IPS-18c (cell line): Measurements from ENCODE around the gene STARD4.
A peak's percentile ranks its signal among the peaks of the same experiment; 100 is the strongest.

Source experiments
- H3K4me3 ChIP-seq: 2 replicates; pipeline ENCODE4 v1.7.0; 2013; ENCODE audit warnings: low read depth, mild to moderate bottlenecking, low read length, moderate library complexity; ENCODE audit not compliant: insufficient read depth
- H3K9me3 ChIP-seq: one replicate; pipeline ENCODE4 v1.6.1; 2013; ENCODE audit warnings: mild to moderate bottlenecking, low read length, moderate library complexity; ENCODE audit not compliant: control insufficient read depth, insufficient read depth

STARD4 gene, protein sequence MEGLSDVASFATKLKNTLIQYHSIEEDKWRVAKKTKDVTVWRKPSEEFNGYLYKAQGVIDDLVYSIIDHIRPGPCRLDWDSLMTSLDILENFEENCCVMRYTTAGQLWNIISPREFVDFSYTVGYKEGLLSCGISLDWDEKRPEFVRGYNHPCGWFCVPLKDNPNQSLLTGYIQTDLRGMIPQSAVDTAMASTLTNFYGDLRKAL

DNA sequence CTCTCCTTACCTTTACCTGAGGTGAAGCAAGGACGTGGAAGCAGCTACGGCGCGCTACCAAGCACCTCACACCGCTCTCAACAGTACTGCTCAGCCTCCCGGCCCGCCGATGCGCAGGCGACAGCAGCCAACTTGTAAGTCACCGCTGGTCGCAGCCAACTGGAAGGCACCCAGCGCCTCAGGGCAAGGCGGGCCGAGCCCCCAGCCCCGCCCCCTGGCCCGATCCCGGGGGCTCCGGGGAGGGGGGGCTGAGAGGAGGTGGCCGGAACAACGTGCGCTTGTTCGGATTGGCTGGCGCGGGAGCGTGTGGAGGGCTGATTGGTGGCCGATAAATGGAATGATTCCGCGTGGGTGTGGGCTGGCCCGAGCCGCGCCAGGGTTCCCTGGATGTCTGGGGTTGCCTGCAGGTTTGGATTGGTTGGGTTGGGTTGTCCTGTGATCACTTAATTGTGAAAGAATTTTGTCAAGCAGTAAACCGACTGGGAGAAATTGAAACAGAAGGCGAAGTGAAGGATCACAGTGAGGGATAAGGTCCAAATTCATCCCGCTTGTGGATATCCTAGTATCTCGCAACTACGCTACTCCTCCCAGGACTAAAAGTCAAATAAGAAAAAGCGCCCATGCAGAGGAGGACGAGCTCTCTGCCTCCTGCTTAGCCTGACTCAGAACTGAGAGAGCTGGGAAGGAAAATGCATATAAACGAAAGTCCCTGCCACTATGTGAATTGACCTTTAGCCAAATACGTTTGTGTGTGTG lies at the start of gene STARD4:
TSS of gene STARD4 (minus strand) at position 161 of the 756 bp plus-strand sequence. CDS start 5,102 bp downstream, outside the sequence.
- Histone ChIP-seq H3K9me3 (no peaks in the 10 kb centered on the region), H3K4me3 (peak within 1 kb of the TSS; percentile 86)

DNA sequence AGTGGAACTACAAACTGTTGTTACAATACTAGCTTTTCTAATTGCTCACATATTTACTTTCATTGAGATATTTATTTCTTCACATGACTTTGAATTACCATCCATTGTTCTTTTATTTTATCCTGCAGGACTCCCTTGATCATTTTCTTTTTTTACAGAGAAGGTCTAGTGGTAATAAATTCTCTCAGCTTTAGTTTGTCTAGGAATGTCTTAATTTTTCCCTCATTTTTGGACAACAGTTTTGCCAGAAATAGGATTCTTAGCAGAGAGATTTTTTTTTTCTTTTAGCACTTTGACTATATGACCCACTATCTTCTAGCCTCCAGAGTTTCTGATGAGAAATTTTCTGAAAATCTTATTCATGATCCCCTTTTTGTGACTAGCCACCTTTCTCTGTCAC lies 47.3 kb upstream of the STARD4 start:
- H3K4me3 ChIP-seq, result no peak overlapping the region
- H3K9me3 ChIP-seq, result no peaks in the 10 kb centered on the region

DNA sequence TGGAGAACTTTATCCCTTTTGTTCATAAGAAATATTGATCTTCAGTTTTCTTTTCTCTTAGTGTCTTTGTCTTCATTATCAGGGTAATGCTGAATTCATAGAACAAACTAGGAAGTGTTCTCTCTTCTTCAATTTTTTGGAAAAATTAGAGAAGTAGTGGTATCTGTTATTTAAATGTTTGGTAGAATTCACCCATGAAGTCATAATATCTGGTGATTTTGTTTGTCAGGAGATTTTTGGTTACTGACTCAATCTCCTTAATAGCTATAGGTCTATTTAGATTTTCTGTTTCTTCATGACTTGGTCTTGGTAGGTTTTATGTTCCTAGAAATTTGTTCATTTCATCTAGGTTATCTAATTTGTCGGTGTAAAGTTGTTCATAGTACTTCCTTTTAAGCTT lies 45.4 kb upstream of the STARD4 start:
- Histone ChIP-seq H3K9me3 (no peaks in the 10 kb centered on the region), H3K4me3 (no peak overlapping the region)

DNA sequence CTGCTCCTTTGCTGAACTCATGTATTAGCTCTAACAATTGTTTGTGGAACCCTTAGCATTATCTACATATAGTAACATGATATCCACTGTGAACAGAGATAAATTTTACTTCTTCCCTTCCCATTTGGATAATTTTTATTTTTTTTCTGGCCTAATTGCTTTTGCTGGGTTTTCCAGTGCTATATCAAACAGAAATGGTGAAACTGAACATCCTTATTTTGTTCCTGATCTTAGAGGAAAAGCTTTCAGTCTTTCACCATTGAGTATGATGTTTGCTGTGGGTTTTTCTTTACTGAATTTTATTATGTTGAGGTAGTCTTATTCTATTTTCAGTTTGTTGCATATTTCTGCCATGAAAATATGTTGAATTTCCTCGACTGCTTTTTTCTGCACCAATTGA lies 44.8 kb upstream of the STARD4 start:
- H3K9me3 ChIP-seq, result no peaks in the 10 kb centered on the region

DNA sequence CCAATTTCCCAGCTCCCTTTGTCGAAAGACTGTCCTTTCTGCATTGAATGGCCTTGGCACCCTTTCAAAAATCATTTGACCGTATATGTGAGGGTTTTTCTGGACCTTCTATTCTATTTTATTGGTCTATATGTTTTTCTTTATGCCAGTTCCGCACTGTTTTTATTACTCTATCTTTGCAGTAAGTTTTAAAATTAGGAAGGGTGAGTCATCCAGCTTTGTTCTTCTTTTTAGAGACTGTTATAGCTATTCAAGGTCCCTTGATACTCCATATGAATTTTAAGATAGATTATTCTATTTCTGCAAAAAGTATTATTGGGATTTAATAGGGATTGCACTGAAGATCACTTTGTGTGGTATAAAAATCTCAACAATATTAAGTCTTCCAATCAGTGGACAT lies 44.2 kb upstream of the STARD4 start:
- Histone ChIP-seq H3K9me3 (no peaks in the 10 kb centered on the region), H3K4me3 (no peak overlapping the region)

More for the DNA sequence above, 44.8 kb upstream of the STARD4 start:
- no peak overlapping the region for H3K4me3 ChIP-seq

DNA sequence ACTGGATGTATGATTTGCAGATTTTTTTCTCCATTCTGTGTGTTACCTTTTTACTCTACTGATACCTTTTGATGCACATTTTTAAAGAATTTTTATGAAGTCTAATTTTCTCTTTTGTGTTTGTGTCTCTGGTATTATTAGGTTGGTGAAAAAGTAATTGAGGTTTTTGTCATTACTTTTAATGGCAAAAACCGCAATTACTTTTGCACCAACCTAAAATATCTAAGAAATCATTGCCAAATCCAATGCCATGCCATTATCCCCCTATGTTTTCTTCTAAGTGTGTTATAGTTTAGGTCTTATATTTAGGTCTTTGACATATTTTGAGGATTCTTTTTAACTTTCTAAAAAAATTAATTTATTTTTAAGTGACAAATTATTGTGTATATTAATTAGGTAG lies 43.4 kb upstream of the STARD4 start:
- Histone ChIP-seq H3K9me3 (no peaks in the 10 kb centered on the region), H3K4me3 (no peak overlapping the region)

DNA sequence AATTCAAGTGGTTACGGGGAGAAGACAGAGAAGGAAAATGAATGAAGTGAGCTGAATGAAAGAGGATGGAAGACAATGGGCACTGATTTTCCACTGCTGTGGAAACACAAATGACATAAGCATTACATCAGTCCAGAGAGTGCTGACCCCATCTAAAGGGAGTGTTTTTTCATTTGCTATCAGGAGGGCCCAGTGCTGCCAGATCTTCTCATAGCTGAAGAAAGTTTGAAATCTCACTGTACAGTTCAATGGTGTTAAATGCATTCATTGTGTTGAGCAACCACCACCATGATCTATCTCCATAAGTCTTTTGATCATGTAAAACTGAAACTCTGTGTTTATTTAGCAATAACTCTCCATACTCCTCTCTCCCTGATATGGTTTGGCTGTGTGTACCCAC lies 41.5 kb upstream of the STARD4 start:
- Histone ChIP-seq H3K4me3 (no peak overlapping the region), H3K9me3 (no peaks in the 10 kb centered on the region)

DNA sequence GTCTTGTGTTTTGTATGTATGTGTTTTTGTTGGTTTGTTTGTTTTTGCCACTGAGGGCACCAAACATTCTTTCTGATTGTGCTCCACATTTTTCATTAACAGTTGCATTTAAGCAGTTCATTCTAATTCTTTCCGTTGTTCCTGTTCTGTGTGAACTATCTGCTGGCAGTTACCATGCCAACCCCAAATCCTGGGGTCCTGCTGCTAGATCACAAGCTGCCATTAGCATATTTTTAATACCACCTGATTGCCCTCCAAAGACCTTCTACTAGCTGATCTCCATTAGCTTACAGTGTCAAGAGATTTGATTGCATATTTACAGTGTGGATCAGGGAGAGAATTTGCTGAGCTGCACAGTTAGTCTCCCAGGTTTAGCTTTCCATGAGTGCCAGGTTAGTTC lies 40.6 kb upstream of the STARD4 start:
- H3K9me3 ChIP-seq, result no peaks in the 10 kb centered on the region
- H3K4me3 ChIP-seq, result no peak overlapping the region

DNA sequence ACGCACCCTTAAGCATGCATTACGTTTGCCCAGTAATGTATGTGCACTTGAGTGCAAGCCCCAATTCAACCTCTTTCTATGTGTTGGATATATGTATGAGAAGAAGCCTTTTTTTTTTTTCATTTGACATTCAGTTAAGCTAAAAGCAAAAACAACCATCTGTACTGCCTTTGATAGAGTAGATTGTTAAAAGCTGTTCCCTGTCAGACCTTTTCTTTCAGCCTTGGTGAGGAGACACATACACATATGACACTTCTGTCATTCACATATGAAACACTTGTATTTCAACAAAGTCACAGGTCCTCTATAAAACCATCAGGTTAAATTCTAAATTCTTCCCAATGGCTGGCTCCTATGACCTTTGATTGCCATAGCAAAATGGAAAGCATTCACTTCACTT lies 40.2 kb upstream of the STARD4 start:
- H3K9me3 ChIP-seq, result no peaks in the 10 kb centered on the region
- no peak overlapping the region for H3K4me3 ChIP-seq

DNA sequence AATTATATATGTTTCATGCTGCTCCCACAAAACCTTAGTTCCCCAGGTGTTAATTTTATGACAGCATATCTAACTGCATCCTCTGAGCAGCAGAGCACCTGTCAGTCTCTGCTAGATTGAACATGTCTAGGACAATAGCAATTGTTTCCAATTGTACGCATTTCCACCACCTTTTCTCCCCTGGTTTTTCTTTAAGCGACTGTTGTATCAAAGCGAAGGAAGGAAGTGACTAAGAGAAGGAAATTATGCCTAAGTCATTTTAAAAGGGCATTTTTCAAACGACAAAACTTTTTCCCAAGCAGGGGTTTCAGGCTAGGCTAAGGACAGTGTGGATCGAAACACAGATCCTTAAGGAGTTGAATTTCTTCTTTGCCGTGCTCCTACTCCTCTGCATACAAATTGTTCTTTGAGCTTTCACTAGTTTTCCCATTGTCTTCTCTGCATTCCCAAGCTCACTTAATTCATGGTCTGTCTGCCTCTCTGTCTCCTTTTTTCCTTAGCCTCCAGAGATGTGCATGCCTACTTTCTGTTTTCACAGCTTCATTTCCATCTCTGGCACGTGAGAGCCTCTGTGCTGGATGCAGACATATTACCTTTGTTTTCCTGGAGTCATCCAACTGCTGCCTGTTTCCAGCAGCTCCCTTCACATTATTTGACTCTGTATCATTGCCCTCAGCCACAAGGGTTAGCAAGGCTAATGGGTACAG lies 39.4 kb upstream of the STARD4 start:
- H3K4me3 ChIP-seq, result no peak overlapping the region

DNA sequence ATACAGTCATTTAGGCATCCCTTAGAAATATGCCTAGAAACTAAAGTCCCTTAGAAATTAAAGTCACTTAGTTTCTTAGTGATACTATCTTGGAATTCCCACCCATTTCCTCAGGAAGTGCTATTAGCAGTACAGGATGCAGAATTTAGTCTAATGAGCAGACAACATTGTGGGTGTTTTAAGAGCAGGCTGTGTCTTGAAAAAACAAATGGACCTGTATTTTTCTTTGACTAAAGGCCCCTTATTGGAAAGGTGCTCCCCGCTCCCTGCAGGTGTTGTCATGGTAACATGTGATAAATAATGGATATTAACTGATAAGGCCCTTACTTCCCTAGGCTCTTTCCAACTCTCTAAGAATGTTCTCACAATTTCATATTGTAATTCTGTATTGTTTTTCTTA lies 38.8 kb upstream of the STARD4 start:
- no peak overlapping the region for H3K4me3 ChIP-seq

More for the DNA sequence above, 39.4 kb upstream of the STARD4 start:
- H3K9me3 ChIP-seq, result no peaks in the 10 kb centered on the region

DNA sequence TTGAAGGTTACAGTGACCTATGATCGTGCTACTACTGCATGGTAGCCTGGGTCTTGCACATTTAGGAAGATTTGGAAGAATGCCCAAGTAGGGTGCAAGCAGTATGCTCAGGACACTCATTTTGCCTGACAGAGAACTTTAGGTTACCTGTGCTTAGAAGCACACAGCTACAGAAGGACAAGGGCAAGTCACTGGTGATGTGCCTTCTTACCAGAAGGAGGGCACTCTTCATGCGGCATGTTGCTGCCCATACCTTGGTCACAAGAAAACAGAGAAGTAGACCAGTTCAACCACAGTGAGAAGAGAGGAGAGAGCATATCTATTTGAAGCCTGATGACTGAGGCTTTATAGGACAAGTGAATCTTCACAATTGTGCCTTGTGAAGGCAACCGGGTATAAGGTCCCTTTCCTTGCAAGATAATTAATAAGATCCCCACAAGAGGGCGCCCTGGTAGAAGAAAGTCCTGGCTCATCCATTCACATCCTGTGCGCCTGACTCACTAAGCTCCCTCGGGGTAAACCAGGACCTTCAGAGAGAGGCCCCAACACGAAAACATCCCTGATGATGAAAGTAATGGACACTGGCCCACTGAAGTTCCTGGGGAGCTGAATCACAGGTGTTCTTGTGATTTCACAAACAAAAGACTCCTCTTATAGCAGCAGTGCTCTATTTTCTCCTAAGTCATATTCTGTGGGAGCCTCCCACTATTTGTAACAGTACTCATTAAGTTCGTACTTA lies 38.1 kb upstream of the STARD4 start:
- Histone ChIP-seq H3K9me3 (no peaks in the 10 kb centered on the region), H3K4me3 (no peak overlapping the region)

More for the DNA sequence above, 38.8 kb upstream of the STARD4 start:
- no peaks in the 10 kb centered on the region for H3K9me3 ChIP-seq

DNA sequence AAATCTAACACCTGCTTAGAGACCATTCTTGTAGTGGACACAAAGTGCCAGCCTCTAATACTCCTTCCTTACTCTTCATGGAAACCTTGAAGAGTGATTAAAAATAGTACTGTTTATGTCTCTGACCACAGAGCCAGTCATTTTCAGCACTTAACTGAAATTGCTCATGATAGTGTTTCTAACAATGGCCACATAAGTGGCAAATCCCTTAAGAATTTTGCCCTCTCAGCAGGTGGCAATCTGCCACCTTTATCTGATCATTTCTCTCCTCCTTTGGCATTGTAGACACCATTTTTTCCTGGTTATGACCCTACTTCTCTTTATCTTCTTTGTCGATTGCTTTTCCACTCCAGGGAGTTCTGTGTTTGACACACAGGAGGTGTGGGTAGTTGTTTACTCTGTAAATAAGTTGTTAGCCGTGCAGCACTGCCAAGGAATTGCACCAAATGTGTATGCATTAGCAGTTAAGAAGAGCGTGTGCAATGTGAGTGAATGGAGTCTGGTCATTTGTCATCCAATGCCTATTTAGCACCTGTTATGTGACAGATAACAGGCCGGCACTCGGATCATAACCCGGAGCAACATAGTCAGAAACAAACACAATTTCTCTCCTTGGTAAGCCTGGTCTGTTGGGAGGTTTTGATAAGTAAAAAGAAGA lies 36.8 kb upstream of the STARD4 start:
- Histone ChIP-seq H3K9me3 (no peaks in the 10 kb centered on the region), H3K4me3 (no peak overlapping the region)

DNA sequence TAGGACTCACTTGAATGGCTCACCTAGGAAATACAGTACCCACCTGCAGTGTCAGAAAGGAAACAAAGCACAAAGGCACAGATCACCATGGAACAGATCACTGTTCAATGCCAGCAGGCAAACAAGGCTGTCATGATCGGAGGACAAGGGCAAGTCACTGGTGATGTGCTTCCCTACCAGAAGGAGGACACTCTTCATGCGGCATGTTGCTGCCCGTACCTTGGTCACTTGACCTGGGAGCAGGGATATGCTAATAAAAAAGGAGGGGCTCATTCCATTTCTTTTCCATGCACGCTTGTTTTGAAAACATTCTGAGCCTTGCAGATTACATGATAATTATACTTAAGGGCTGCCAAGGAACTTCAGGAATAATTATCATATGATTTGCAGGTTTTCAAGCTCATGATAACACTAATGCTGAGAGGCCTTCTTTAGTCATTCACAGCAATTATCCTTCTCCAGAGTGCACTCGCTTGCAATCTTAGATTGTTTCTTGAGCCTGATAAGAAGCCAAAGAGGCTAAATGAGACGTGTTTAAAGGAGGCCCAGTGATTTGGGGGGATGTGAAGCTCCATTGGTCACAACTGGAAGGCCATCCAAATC lies 36.1 kb upstream of the STARD4 start:
- Histone ChIP-seq H3K9me3 (no peaks in the 10 kb centered on the region), H3K4me3 (no peak overlapping the region)

DNA sequence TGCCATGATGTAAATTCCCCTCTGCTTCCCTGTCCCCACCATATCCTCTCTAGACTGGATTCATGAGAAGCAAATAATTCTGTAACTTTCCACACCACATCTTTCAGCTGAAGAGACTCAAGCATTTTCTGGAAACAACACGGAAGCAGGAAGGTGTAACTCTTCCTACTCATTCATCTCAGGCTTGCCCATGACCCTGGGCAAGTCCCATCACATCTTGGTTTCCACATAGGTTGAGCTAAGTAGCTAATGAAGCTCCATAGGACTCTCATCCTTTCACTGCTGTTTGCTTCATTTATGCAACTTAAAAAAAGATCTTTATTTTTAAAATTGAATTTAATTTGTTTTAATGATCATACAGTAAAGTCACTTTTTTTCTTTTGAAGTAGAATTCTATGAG lies 32.7 kb upstream of the STARD4 start:
- H3K4me3 ChIP-seq, result no peak overlapping the region
- H3K9me3 ChIP-seq, result no peaks in the 10 kb centered on the region

DNA sequence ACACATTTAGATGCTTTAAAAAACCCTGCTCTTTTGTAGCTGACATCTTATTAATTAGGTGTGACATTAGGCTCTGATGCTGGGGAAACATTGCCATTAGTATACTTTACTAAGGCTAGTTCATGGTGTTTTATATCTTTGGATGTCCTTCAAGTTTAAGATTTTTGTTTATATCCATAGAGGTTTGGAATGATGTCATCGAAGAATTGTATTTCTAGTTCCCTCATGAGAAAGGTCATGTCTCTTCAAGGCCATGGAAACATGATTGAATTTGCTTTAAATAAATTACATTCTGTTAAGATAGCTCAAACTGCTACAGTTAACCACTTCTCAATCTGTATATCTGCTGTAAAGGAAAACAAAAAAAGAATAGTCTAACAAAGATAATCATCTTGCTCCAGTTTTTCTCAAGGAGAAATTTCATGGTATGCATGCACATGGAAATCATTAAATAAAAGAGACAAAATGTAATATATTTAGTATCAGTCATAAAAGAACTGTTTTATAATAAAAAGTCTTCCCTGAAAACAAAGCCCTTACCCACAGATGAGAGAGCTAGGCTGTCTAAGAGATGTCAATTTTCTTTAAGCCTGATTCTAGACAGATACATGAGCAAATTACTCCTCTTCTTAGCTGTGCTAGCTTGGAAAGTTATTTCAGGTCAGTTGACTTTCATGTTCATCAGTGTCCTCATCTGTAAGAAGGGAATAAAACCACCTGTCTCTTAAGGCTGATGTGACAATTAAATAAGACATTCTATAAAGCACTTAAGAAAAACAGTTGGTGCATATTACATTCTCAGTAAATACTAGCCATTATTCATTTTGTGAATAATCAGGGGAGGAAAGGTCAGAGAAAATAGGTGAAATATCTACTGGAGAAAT lies 25.0 kb upstream of the STARD4 start:
- Histone ChIP-seq H3K9me3 (no peaks in the 10 kb centered on the region), H3K4me3 (no peak overlapping the region)
